ENCODE measurements around the gene SLC38A10.
A peak's percentile ranks its signal among the peaks of the same experiment; 100 is the strongest.
"Not testable (repeated sequence)": the region's sequence is repeated elsewhere in the genome, so short reads cannot be mapped to it uniquely, and the experiment has no call there.

SLC38A10 gene

GRCh38 chr17:81230043-81230820 lies 64.9 kb downstream of the SLC38A10 start:
- DNase-seq (ENCODE audit: low read depth): no peak

- DNase-seq (ENCODE audit: low read depth): no peak
Observed at GRCh38 chr17:81229666-81229920, 65.5 kb downstream of the SLC38A10 start.

GRCh38 chr17:81228834-81229665 lies 66.1 kb downstream of the SLC38A10 start:
- DNase-seq (ENCODE audit: low read depth): no peak

- no peak for DNase-seq (ENCODE audit: low read depth)
Observed at GRCh38 chr17:81228420-81228819, 66.7 kb downstream of the SLC38A10 start.

- not testable (repeated sequence) for DNase-seq (ENCODE audit: low read depth)
Observed at GRCh38 chr17:81227630-81228029, 67.5 kb downstream of the SLC38A10 start.

- no peak for DNase-seq (ENCODE audit: low read depth)
Observed at GRCh38 chr17:81223762-81224130, 71.4 kb downstream of the SLC38A10 start.

- peak; percentile 99 for DNase-seq (ENCODE audit: low read depth)
Observed at GRCh38 chr17:81222906-81223761, 72.0 kb downstream of the SLC38A10 start, which contains the start of gene CEP131. CEP131 (minus strand) TSS chr17:81222965; CDS start chr17:81220056, 2,909 bp downstream.

- DNase-seq (ENCODE audit: low read depth): no peak
Observed at GRCh38 chr17:81222620-81222905, 72.5 kb downstream of the SLC38A10 start.

GRCh38 chr17:81221842-81222619 lies 73.1 kb downstream of the SLC38A10 start:
- DNase-seq (ENCODE audit: low read depth): no peak

GRCh38 chr17:81221371-81221841 lies 73.7 kb downstream of the SLC38A10 start:
- DNase-seq (ENCODE audit: low read depth): no peak

- no peak for DNase-seq (ENCODE audit: low read depth)
Observed at GRCh38 chr17:81219476-81220180, 75.5 kb downstream of the SLC38A10 start.

- DNase-seq (ENCODE audit: low read depth): no peak
Observed at GRCh38 chr17:81218991-81219390, 76.1 kb downstream of the SLC38A10 start.

- DNase-seq (ENCODE audit: low read depth): no peak
Observed at GRCh38 chr17:81218459-81218858, 76.6 kb downstream of the SLC38A10 start.

- no peak for DNase-seq (ENCODE audit: low read depth)
Observed at GRCh38 chr17:81217491-81217890, 77.6 kb downstream of the SLC38A10 start.

- no peak for DNase-seq (ENCODE audit: low read depth)
Observed at GRCh38 chr17:81213978-81214377, 81.1 kb downstream of the SLC38A10 start.

GRCh38 chr17:81212365-81212764 lies 82.7 kb downstream of the SLC38A10 start:
- DNase-seq (ENCODE audit: low read depth): no peak

- peak; percentile 8 for DNase-seq (ENCODE audit: low read depth)
Observed at GRCh38 chr17:81210868-81211267, 84.2 kb downstream of the SLC38A10 start.

GRCh38 chr17:81210466-81210865 lies 84.6 kb downstream of the SLC38A10 start:
- no peak for DNase-seq (ENCODE audit: low read depth)

- no peak for DNase-seq (ENCODE audit: low read depth)
Observed at GRCh38 chr17:81209141-81209540, 86.0 kb downstream of the SLC38A10 start.

- no peak for DNase-seq (ENCODE audit: low read depth)
Observed at GRCh38 chr17:81208651-81209050, 86.5 kb downstream of the SLC38A10 start.
